NT2/D1 (cell line): ENCODE measurements around the gene CELSR2.
A peak's percentile ranks its signal among the peaks of the same experiment; 100 is the strongest.
"Not testable (repeated sequence)": the region's sequence is repeated elsewhere in the genome, so short reads cannot be mapped to it uniquely, and the experiment has no call there.

Source experiments
- DNase-seq: peaks from one replicate; pipeline ENCODE4 v3.0.0-alpha.2; 2011; ENCODE audit warnings: low read depth, low spot score
- H3K27me3 ChIP-seq: 2 replicates; pipeline ENCODE4 v1.6.0; 2011; ENCODE audit warnings: mild to moderate bottlenecking; ENCODE audit not compliant: insufficient read length, insufficient read depth
- H3K36me3 ChIP-seq: 2 replicates; pipeline ENCODE4 v1.6.1; 2011; ENCODE audit warnings: mild to moderate bottlenecking, low read length, mixed read lengths; ENCODE audit not compliant: insufficient read depth, insufficient read length
- H3K4me1 ChIP-seq: 2 replicates; pipeline ENCODE4 v1.5.1; 2011; ENCODE audit not compliant: insufficient read depth, insufficient read length
- H3K4me3 ChIP-seq: 2 replicates; pipeline ENCODE4 v1.5.1; 2011; ENCODE audit warnings: low read depth; ENCODE audit not compliant: insufficient read length
- H3K9ac ChIP-seq: 2 replicates; pipeline ENCODE4 v1.6.0; 2011; ENCODE audit warnings: low read depth; ENCODE audit not compliant: insufficient read length
- H3K9me3 ChIP-seq: 2 replicates; pipeline ENCODE4 v1.5.1; 2011; ENCODE audit warnings: mild to moderate bottlenecking, low read length; ENCODE audit not compliant: insufficient read depth
- SUZ12 ChIP-seq: IDR thresholded peaks from 2 replicates; pipeline ENCODE4 v1.6.1; 2011; ENCODE audit not compliant: insufficient read length, insufficient read depth; ENCODE audit errors: extremely low read depth
- YY1 ChIP-seq: IDR thresholded peaks from 2 replicates; pipeline ENCODE4 v1.6.1; 2011; ENCODE audit not compliant: insufficient read length, insufficient read depth
- ZNF274 ChIP-seq: IDR thresholded peaks from 2 replicates; pipeline ENCODE4 v1.6.1; 2011; ENCODE audit warnings: mild to moderate bottlenecking, low read depth, low read length

The CELSR2 gene

DNA sequence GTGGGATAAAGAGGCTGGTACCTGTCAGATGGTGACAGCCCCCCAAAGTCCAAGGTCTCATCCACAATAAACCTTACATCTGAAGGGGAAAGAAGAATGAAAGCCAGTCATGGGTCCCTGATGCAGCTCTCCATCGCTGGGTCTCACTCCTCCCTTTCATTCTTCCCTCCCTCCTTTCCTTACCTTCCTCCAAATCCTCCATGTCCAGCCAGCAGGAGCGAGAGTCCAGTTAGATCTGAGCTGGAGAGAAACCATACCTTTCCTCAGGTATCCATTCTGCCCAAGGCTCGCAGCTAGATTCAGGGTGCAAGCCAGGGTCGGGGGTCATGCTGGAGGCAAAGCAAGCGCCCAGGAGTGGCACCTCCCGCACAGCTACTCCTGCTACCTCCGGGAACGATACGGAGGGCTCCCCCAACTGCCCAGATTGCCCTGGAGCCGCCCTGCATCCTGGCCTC lies 33.2 kb downstream of the CELSR2 start:
- H3K9ac ChIP-seq: peak overlapping the region; percentile 69
- H3K36me3 ChIP-seq: peaks cover 40% of the 10 kb centered on the region
- H3K9me3 ChIP-seq: no peaks in the 10 kb centered on the region
- peak overlapping the region; percentile 83 for H3K4me3 ChIP-seq
- DNase-seq: no peak
- H3K4me1 ChIP-seq: peaks cover 9% of the 10 kb centered on the region
- no peaks in the 10 kb centered on the region for H3K27me3 ChIP-seq
- TF ChIP-seq SUZ12 (no peak), YY1 (no peak), ZNF274 (no peak)

DNA sequence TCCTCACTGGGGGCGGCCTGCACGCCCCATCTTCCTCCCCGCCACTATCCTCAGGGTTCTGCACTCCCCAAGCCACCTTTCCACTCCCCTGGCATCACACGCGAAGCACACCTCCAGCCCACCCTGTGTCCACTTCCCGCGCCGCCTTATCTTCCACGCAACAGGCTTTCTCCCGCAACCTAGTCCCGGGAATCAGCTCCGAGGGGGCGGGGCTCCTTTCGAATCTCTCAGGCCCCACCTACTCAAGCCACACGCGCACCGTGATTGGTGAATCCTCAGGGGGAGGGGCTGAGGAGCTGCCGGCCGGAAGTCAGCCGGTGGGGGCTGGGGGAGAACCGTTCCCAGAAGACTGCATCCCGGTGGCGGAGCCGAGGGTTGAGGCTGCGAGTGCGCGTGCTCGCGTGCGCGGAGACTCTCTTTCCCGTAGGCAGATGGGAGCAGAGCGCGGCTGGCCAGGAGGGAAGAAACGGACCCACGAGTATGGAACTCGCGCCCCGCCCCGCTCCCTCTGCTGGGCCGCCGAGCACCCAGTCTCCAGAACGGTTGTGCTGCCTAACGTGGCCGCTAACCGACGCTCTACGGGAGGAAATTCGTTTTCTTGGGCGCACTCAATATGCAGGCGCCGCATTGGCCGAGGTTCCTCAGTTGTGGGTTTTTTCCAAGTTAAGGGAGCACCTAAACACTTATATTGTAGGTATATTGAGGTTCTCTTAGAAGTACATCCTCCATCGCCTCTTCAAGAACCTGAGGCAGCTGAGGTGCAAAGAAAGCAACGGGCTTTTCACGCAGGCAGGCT lies 33.8 kb downstream of the CELSR2 start, which contains the start of gene PSRC1:
Gene PSRC1 (minus strand): TSS at position 194 of the 796 bp plus-strand sequence.
- Histone ChIP-seq H3K4me3 (peak within 1 kb of the TSS; percentile 83), H3K9ac (peak within 1 kb of the TSS; percentile 69), H3K27me3 (no peaks in the 10 kb centered on the region), H3K9me3 (no peaks in the 10 kb centered on the region), H3K4me1 (peaks cover 9% of the 10 kb centered on the region), H3K36me3 (peaks cover 34% of the 10 kb centered on the region)
- peak; percentile 96 for DNase-seq
- TF ChIP-seq SUZ12 (no peak), YY1 (no peak), ZNF274 (no peak)

DNA sequence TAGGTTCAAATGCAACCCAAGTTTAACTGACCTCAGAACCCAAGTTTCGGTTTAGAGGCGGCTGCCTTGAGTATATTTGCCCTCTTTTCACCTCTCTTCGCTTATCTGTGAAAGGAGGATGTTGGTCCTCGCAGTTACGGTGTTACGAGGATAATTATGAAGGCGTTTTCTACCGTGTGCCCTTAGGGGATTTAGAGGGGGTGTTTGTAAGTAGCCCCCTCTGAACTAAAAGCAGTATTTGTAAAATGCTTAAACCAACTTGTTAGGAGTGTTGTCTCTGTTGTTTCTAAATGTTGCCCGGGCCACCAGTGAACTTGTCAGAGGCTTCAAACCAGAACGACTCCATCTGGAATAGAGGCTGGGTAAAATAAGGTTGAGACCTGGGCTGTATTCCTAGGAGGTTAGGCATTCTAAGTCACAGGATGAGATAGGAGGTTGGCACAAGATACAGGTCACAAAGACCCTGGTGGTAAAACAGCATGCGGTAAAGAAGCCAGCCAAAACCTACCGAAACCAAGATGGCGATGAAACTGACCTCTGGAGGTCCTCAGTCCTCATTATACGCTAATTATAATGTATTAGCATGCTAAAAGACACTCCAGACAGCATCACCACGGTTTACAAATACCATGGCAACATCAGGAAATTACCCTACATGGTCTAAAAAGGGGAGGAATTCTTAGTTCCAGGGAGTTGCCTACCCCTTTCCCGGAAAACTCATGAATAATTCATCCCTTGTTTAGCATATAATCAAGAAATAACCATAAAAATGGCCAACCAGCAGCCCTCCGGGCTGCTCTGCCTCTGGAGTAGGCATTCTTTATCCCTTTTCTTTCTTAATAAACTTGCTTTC lies 34.6 kb downstream of the CELSR2 start:
- peak overlapping the region; percentile 83 for H3K4me3 ChIP-seq
- TF ChIP-seq ZNF274 (no peak), YY1 (no peak), SUZ12 (no peak)
- peaks cover 26% of the 10 kb centered on the region for H3K36me3 ChIP-seq
- peak overlapping the region; percentile 69 for H3K9ac ChIP-seq
- DNase-seq: no peak
- H3K4me1 ChIP-seq: peaks cover 9% of the 10 kb centered on the region
- H3K27me3 ChIP-seq: no peaks in the 10 kb centered on the region
- no peaks in the 10 kb centered on the region for H3K9me3 ChIP-seq

DNA sequence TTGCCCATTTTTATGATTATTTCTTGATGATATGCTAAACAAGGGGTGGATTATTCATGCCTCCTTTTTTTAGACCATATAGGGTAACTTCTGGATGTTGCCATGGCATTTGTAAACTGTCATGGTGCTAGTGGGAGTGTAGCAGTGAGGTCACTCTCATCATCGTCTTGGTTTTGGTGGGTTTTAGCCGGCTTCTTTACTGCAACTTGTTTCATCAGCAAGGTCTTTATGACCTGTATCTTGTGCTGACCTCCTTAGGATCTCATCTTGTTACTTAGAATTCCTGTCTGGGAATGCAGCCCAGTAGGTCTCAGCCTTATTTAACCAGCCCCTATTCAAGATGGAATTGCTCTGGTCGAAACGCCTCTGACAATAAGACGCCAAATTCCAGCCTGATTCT lies 37.4 kb downstream of the CELSR2 start:
- not testable (repeated sequence) for H3K4me3 ChIP-seq, H3K27me3 ChIP-seq, H3K36me3 ChIP-seq, DNase-seq, H3K4me1 ChIP-seq, H3K9ac ChIP-seq, H3K9me3 ChIP-seq

DNA sequence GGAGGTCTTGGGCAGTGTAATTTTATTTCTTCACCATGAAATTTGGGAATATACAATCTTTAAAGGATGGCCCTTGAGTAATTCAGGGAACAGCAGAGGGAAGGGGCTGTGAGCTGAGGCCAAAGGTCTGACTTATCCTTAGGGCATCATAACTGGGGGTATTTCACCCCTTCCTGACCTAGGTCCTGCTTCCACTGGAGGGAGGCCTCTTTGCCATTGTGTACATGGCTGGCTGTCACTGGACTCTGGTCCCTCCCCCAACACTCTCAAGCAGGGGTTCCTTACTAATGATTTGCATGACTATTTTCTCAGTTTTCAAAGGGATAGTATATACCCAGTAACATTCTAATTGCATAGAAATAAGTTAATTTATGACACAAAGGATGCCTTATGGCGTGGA lies 40.8 kb downstream of the CELSR2 start:
- Histone ChIP-seq H3K9ac (no peak overlapping the region), H3K36me3 (no peaks in the 10 kb centered on the region), H3K9me3 (no peaks in the 10 kb centered on the region), H3K4me1 (peaks cover 3% of the 10 kb centered on the region), H3K4me3 (no peak overlapping the region), H3K27me3 (no peaks in the 10 kb centered on the region)
- DNase-seq: no peak
- no peak for TF ChIP-seq ZNF274
- TF ChIP-seq YY1: no peak
- no peak for TF ChIP-seq SUZ12

DNA sequence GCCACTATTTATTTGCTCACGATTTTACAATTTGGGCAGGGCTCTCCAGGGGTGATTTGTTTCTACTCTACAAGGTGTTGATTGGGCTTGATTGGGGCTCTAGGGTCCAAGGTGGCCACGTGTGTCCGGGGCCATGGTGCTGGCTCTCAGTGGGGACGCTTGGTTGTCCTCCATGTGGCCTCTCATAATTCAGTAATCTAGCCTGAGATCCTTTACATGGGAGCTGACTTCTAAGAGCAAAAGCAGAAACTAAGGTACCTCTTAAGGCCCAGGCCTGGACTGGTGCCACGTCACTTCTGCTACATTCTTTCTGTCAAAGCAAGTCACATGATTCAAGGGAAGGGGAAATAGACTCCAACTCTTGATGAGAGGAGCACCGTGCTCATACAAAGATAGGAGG lies 41.7 kb downstream of the CELSR2 start:
- H3K4me1 ChIP-seq: peaks cover 3% of the 10 kb centered on the region
- no peak overlapping the region for H3K9ac ChIP-seq
- no peak for TF ChIP-seq ZNF274
- TF ChIP-seq SUZ12: no peak
- no peak for TF ChIP-seq YY1
- H3K9me3 ChIP-seq: no peaks in the 10 kb centered on the region
- no peak for DNase-seq
- no peak overlapping the region for H3K4me3 ChIP-seq
- H3K36me3 ChIP-seq: no peaks in the 10 kb centered on the region
- no peaks in the 10 kb centered on the region for H3K27me3 ChIP-seq

DNA sequence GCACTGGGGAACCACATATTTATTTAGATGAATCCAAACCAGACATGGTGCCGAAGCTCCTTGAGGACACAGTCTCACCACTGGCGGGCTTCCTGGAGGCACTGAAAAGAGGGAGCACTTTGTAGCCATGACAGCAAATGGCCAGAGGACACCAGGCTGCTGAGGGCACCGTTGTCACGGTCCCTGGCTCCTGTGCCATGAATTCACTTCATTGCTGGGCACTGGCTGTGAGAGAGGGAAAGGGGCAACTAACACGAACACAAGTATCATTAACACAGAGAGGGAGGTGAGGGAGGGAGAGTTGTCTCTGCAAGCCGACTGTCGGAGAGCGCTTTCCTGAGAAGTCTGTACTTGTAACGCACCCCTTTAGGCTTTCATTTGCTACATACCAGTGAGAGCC lies 43.0 kb downstream of the CELSR2 start:
- TF ChIP-seq SUZ12 (no peak), ZNF274 (no peak), YY1 (no peak)
- H3K36me3 ChIP-seq: no peaks in the 10 kb centered on the region
- H3K4me3 ChIP-seq: no peak overlapping the region
- H3K9ac ChIP-seq: no peak overlapping the region
- H3K27me3 ChIP-seq: no peaks in the 10 kb centered on the region
- H3K4me1 ChIP-seq: peaks cover 3% of the 10 kb centered on the region
- DNase-seq: no peak
- no peaks in the 10 kb centered on the region for H3K9me3 ChIP-seq
